SK-N-SH (cell line): ENCODE results near the gene LIN7C.

Experiments
- EP300 ChIP-seq, 2 experiments: IDR thresholded peaks; 2 replicates each; pipeline versions ENCODE4 v1.4.0 to v1.6.1; 2012; ENCODE audit warnings: borderline replicate concordance in 1 of 2, low read depth in 1 of 2, low read length in 1 of 2
- TF ChIP-seq, protein P1 (sequence below): fragments of 150-350 bp; IDR thresholded peaks from 2 replicates; pipeline ENCODE4 v1.6.1; 2017; ENCODE audit warnings: antibody characterized with exemption, low read length, low read depth, borderline replicate concordance

DNA sequence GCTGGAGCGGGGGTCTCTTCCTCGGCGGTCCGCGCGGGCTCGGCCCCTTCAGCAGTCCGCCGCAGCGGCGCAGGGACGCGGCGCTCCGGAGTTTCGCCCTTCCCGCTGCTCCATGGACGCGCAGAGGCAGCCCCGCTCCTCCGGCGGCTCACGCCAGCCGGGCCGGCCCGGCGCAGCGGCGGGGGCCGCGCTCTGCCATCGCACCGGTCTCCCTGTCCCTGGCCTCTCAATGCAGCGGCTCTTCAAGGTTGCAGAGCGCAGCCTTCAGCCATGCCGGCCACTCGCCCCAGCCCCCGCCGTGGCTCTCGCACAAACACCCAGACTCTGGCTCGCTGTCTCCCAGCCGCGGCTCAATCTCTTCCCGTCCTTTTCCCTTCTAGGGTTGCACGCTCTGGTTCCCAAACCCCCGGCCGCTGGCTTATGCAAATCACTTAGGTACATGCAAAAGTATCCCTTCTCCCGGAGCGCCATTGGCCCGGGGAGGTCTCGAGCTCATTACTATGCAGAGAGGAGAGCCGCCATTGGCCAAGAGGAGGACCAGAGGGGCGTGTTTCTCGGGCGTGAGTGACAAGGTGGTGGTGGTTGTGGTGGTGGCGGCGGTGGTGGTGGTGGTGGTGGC is 34.1 kb downstream of the LIN7C start, which contains the start of gene LGR4:
- TF ChIP-seq, protein P1, sequence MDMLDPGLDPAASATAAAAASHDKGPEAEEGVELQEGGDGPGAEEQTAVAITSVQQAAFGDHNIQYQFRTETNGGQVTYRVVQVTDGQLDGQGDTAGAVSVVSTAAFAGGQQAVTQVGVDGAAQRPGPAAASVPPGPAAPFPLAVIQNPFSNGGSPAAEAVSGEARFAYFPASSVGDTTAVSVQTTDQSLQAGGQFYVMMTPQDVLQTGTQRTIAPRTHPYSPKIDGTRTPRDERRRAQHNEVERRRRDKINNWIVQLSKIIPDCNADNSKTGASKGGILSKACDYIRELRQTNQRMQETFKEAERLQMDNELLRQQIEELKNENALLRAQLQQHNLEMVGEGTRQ = no peak
- no peak for TF ChIP-seq EP300 (IDR thresholded peaks at IDR 0.05; ENCODE audit: borderline replicate concordance in 1 of 2, low read depth in 1 of 2, low read length in 1 of 2)
